A172 (cell line): Measurements from ENCODE around the gene GSTA3. TPM values are rescaled to one million over a fixed set of nuclear protein-coding genes. Genes with fewer than 3 reads are reported as not detected.
A peak's percentile ranks its signal among the peaks of the same experiment; 100 is the strongest.
"Not testable (repeated sequence)": the region's sequence is repeated elsewhere in the genome, so short reads cannot be mapped to it uniquely, and the experiment has no call there.

Experiments used
- DNase-seq: peaks from one replicate; pipeline ENCODE4 v3.0.0-alpha.2; 2015; ENCODE audit warnings: low spot score
- total RNA-seq: library from RNA; depleted of rRNA; stranded (reverse); fragments of >200 nt; shearing (Covaris generic); gene quantifications from 2 replicates; pipeline ENCODE4 v1.2.3, GENCODE V29; 2014; rRNA removed

Gene GSTA3
- not detected in 2 replicates for total RNA-seq

- no peak for DNase-seq
Observed at GRCh38 chr6:52909531-52909930, at the start of gene GSTA3. Gene GSTA3, minus strand, starts transcription at chr6:52909698. Its CDS starts 3,864 bp downstream, at chr6:52905834.

- no peak for DNase-seq
Observed at GRCh38 chr6:52958546-52959255, 49.2 kb upstream of the GSTA3 start.

- DNase-seq, result no peak
Observed at GRCh38 chr6:52955871-52956270, 46.4 kb upstream of the GSTA3 start.

- no peak for DNase-seq
Observed at GRCh38 chr6:52953911-52954839, 44.7 kb upstream of the GSTA3 start.

GRCh38 chr6:52946306-52946705, 36.8 kb upstream of the GSTA3 start:
- no peak for DNase-seq

GRCh38 chr6:52942821-52943220, 33.3 kb upstream of the GSTA3 start:
- DNase-seq, result not testable (repeated sequence)

GRCh38 chr6:52942221-52942620, 32.7 kb upstream of the GSTA3 start:
- no peak for DNase-seq

- peak; percentile 17 for DNase-seq
Observed at GRCh38 chr6:52937908-52938307, 28.4 kb upstream of the GSTA3 start.

GRCh38 chr6:52933778-52934177, 24.3 kb upstream of the GSTA3 start:
- no peak for DNase-seq

- no peak for DNase-seq
Observed at GRCh38 chr6:52931351-52931750, 21.9 kb upstream of the GSTA3 start.

- peak; percentile 93 for DNase-seq
Observed at GRCh38 chr6:52929321-52930164, 20.0 kb upstream of the GSTA3 start.

- no peak for DNase-seq
Observed at GRCh38 chr6:52927451-52927850, 18.0 kb upstream of the GSTA3 start.

- DNase-seq, result no peak
Observed at GRCh38 chr6:52925919-52926792, 16.7 kb upstream of the GSTA3 start.

GRCh38 chr6:52925042-52925441, 15.5 kb upstream of the GSTA3 start:
- DNase-seq, result no peak

- DNase-seq, result not testable (repeated sequence)
Observed at GRCh38 chr6:52923689-52924088, 14.2 kb upstream of the GSTA3 start.

GRCh38 chr6:52922161-52922560, 12.7 kb upstream of the GSTA3 start:
- no peak for DNase-seq

GRCh38 chr6:52921743-52922142, 12.2 kb upstream of the GSTA3 start:
- DNase-seq, result no peak

GRCh38 chr6:52919511-52919910, 10.0 kb upstream of the GSTA3 start:
- DNase-seq, result not testable (repeated sequence)

- not testable (repeated sequence) for DNase-seq
Observed at GRCh38 chr6:52918771-52919170, 9.3 kb upstream of the GSTA3 start.

GRCh38 chr6:52918027-52918686, 8.7 kb upstream of the GSTA3 start:
- DNase-seq, result peak; percentile 55
